CD4-positive, alpha-beta T cell treated with Interferon gamma for 1 hour (primary cell): Measurements from ENCODE around the gene GNAI1.

Source experiments
- DNase-seq: peaks from one replicate; pipeline ENCODE4 v3.0.0-alpha.2; 2020

The GNAI1 gene

DNA sequence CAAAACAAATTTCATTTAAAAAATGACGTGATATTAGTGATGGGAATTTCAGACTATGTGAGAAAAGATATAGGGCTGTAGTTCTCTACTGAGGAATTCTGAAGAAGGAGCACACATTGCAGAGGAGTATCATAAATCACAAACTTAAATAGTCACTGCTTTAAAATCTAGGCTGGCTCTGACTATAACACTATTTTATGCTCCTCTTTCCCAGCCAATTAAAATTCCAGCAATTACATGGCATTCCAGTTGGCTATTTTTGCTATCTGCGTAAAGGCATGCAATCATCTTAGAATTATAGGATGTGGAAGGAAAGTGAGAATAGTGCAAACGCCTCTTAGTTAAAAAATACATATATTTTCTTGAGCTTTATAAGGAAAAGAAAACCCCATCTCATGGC lies 123.1 kb downstream of the GNAI1 start:
- no peak for DNase-seq

DNA sequence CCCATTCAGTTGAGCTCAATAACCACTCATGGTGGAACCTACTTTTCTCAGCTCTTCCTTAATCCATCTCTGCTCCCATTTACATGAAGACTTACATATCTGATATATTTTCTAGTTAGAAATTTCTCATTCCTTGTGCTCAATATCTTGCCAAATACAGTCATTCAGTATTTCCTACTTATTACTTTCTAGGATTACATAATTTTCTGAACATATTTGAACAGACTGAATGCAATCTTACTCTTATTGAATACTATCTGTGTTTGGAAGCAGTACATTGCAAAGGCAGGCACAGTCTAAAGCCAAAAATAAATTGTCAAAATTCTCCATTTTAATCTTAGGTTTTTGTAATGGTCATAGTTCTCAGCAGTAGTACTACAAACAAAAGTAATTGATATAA lies 126.0 kb downstream of the GNAI1 start:
- no peak for DNase-seq

GRCh38 chr7:80263333-80263732 lies 128.7 kb downstream of the GNAI1 start:
- no peak for DNase-seq

DNA sequence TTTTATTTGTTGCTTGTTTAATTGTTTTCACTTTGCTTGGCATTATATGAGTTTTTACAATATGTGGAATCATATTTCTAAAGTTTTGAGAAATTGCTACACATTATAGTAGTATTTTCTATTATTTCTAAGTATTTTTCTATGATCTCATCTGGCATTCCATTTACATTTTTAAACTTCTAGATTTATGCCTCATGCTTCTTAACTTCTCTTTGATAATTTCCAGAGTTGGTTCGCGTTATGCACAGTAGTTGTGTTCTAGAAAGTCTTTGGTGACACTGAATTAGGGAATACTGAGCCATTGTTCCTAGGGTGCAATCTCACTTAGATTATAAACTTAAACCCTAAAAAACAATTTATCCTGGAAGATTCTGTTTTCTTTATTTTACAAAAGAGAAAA lies 129.2 kb downstream of the GNAI1 start:
- no peak for DNase-seq

- no peak for DNase-seq
Observed at GRCh38 chr7:80264769-80265495, 130.3 kb downstream of the GNAI1 start.

DNA sequence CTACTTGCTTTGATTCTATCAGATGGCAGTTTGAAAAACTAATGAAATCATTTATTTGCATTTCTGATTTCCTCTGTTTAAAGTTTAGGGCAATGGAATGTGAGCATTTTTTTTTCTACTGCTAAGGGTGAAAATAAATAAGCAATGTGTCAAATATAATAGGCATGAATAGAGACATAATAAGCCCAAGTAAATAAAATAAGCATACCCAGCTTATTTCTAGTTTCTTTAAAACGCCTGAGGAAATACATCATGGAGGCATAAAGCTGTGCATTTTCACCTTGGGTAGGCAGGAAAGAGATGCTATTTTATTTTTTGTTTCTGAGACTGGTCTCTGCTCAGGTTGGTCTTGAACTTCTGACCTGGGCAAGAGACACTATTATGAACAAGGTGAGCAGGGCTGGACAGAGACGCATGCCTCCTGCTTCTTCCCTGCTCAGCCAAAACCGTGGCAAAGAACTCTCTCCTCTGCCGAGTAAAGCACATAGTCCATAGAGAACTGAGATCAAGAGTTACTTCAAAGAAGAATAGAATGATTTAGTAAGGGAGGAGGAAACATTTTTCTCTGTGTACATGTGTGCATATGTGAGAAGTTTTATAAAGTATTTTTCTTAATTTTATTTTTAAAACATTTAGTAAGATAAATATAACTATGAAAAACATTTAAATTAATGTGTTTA lies 138.1 kb downstream of the GNAI1 start:
- no peak for DNase-seq

- DNase-seq: no peak
Observed at GRCh38 chr7:80273327-80273726, 138.7 kb downstream of the GNAI1 start.

DNA sequence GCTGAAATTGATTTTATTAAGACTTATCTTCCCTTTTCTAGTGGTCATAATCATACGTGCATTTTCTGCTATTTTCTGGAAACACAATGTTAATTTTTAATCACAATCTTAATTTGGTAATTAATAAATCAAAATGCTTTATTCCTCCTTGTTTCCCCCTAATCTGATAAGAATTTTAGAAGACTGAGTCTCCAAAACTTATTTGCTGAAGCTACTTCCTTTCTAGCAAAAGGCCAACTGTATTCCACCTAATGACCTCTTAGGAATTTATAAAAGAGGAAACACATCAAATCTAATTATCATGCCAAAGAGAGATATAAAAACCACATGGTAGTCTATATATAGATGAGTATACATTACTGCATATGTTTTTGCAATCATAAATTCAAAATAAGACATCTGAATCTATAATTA lies 140.6 kb downstream of the GNAI1 start:
- no peak for DNase-seq
